Midbrain (tissue), 1 donor: Measurements from ENCODE around the gene INSM2.

Experiments
- DNase-seq: peaks from one replicate; lab custom pipeline; 2025; lab: John Stamatoyannopoulos, UW

Gene INSM2

GRCh38 chr14:35543006-35543405, 9.0 kb downstream of the INSM2 start:
- no peak for DNase-seq

GRCh38 chr14:35549551-35549950, 15.6 kb downstream of the INSM2 start:
- DNase-seq, result no peak

- DNase-seq, result no peak
These were observed 17.1 kb downstream of the INSM2 start for GRCh38 chr14:35551081-35551480.

GRCh38 chr14:35553808-35554207, 19.8 kb downstream of the INSM2 start:
- DNase-seq, result no peak

GRCh38 chr14:35556548-35556947, 22.6 kb downstream of the INSM2 start:
- no peak for DNase-seq

GRCh38 chr14:35557221-35557747, 23.3 kb downstream of the INSM2 start:
- DNase-seq, result no peak

GRCh38 chr14:35558680-35559079, 24.7 kb downstream of the INSM2 start:
- peak; percentile 56 for DNase-seq

GRCh38 chr14:35565871-35566464, 32.0 kb downstream of the INSM2 start:
- DNase-seq, result no peak

- DNase-seq, result no peak
These were observed 37.6 kb downstream of the INSM2 start for GRCh38 chr14:35571598-35571997.

- no peak for DNase-seq
These were observed 39.9 kb downstream of the INSM2 start for GRCh38 chr14:35573911-35574310.

- DNase-seq, result no peak
These were observed 42.3 kb downstream of the INSM2 start for GRCh38 chr14:35576260-35576659.

GRCh38 chr14:35576856-35577255, 42.9 kb downstream of the INSM2 start:
- no peak for DNase-seq

GRCh38 chr14:35578135-35578534, 44.2 kb downstream of the INSM2 start:
- no peak for DNase-seq

GRCh38 chr14:35578639-35579038, 44.7 kb downstream of the INSM2 start:
- no peak for DNase-seq
